Measurements from ENCODE around the gene C17orf113. TPM values are rescaled to one million over a fixed set of nuclear protein-coding genes. Genes with fewer than 3 reads are reported as not detected.
A peak's percentile ranks its signal among the peaks of the same experiment; 100 is the strongest.

The C17orf113 gene
- total RNA-seq, 2 donors from 2014 or later, result 1.7 to 2.9 TPM

GRCh38 chr17:42055496-42055895 lies 5.1 kb upstream of the C17orf113 start:
- 52 to 80% methylated on average over 1 to 6 of the region's 6 CpGs for WGBS, 2 experiments (ENCODE audit: insufficient coverage in 1 of 2, insufficient read length in 1 of 2)
- Mint-ChIP-seq H3K27ac (no peak overlapping the region), H3K9me3 (no peaks in the 10 kb centered on the region), H3K36me3 (ENCODE audit: low read depth) (no peaks in the 10 kb centered on the region), H3K4me3 (peak overlapping the region; percentile 14), H3K4me1 (peaks cover 34% of the 10 kb centered on the region), H3K27me3 (ENCODE audit: insufficient read depth) (peaks cover 26% of the 10 kb centered on the region)
- Histone ChIP-seq H3K4me1 (ENCODE audit: control insufficient read depth, insufficient read depth, low read length) (peaks cover 10% of the 10 kb centered on the region), H3K9me3 (ENCODE audit: control insufficient read depth, low read length) (no peaks in the 10 kb centered on the region), H3K27me3 (ENCODE audit: control insufficient read depth, insufficient read depth, low read length, poor library complexity, severe bottlenecking) (no peaks in the 10 kb centered on the region), H3K27ac (ENCODE audit: low read depth, low read length) (no peak overlapping the region), H3K36me3 (ENCODE audit: control insufficient read depth, insufficient read depth, low read length) (no peaks in the 10 kb centered on the region), H3K9ac (ENCODE audit: extremely low read depth, low read length, poor library complexity, severe bottlenecking) (no peak overlapping the region), H3K4me3 (ENCODE audit: low read length) (no peak overlapping the region)
- peak; percentile 78 for DNase-seq
- no peak for TF ChIP-seq CTCF (conservative IDR thresholded peaks at IDR 0.05)

- H3K4me3 ChIP-seq (ENCODE audit: low read length), result no peak overlapping the region
- Mint-ChIP-seq H3K9me3 (no peaks in the 10 kb centered on the region), H3K36me3 (ENCODE audit: low read depth) (no peaks in the 10 kb centered on the region), H3K4me3 (peak overlapping the region; percentile 14), H3K4me1 (peaks cover 34% of the 10 kb centered on the region), H3K27ac (no peak overlapping the region), H3K27me3 (ENCODE audit: insufficient read depth) (peaks cover 26% of the 10 kb centered on the region)
- no peak for TF ChIP-seq CTCF (conservative IDR thresholded peaks at IDR 0.05)
- no peaks in the 10 kb centered on the region for H3K36me3 ChIP-seq (ENCODE audit: control insufficient read depth, insufficient read depth, low read length)
- peaks cover 10% of the 10 kb centered on the region for H3K4me1 ChIP-seq (ENCODE audit: control insufficient read depth, insufficient read depth, low read length)
- WGBS, 2 experiments (ENCODE audit: insufficient coverage in 1 of 2, insufficient read length in 1 of 2), result 30% methylated on average over 3 of the region's 3 CpGs; no CpG with 5 or more reads in 1 of the 2 experiments
- no peak overlapping the region for H3K27ac ChIP-seq (ENCODE audit: low read depth, low read length)
- H3K27me3 ChIP-seq (ENCODE audit: control insufficient read depth, insufficient read depth, low read length, poor library complexity, severe bottlenecking), result no peaks in the 10 kb centered on the region
- H3K9me3 ChIP-seq (ENCODE audit: control insufficient read depth, low read length), result no peaks in the 10 kb centered on the region
- no peak for DNase-seq
- H3K9ac ChIP-seq (ENCODE audit: extremely low read depth, low read length, poor library complexity, severe bottlenecking), result no peak overlapping the region
Measured at GRCh38 chr17:42055027-42055426, 4.6 kb upstream of the C17orf113 start.

GRCh38 chr17:42053731-42054500 lies 3.5 kb upstream of the C17orf113 start:
- peak; percentile 77 for DNase-seq
- no peaks in the 10 kb centered on the region for H3K27me3 ChIP-seq (ENCODE audit: control insufficient read depth, insufficient read depth, low read length, poor library complexity, severe bottlenecking)
- peaks cover 37% of the 10 kb centered on the region for H3K4me1 Mint-ChIP-seq
- H3K27me3 Mint-ChIP-seq (ENCODE audit: insufficient read depth), result peaks cover 26% of the 10 kb centered on the region
- no peaks in the 10 kb centered on the region for H3K36me3 Mint-ChIP-seq (ENCODE audit: low read depth)
- H3K9ac ChIP-seq (ENCODE audit: extremely low read depth, low read length, poor library complexity, severe bottlenecking), result no peak overlapping the region
- no peak overlapping the region for H3K27ac Mint-ChIP-seq
- H3K4me3 ChIP-seq (ENCODE audit: low read length), result no peak overlapping the region
- H3K27ac ChIP-seq (ENCODE audit: low read depth, low read length), result no peak overlapping the region
- H3K4me3 Mint-ChIP-seq, result no peak overlapping the region
- H3K36me3 ChIP-seq (ENCODE audit: control insufficient read depth, insufficient read depth, low read length), result no peaks in the 10 kb centered on the region
- no peaks in the 10 kb centered on the region for H3K9me3 ChIP-seq (ENCODE audit: control insufficient read depth, low read length)
- no peaks in the 10 kb centered on the region for H3K9me3 Mint-ChIP-seq
- TF ChIP-seq CTCF (conservative IDR thresholded peaks at IDR 0.05), result no peak
- peaks cover 10% of the 10 kb centered on the region for H3K4me1 ChIP-seq (ENCODE audit: control insufficient read depth, insufficient read depth, low read length)
- WGBS, 2 experiments (ENCODE audit: insufficient coverage in 1 of 2, insufficient read length in 1 of 2), result 47 to 50% methylated on average over 2 to 11 of the region's 12 CpGs

Data from endodermal cell (in vitro differentiated cells).